Measurements from ENCODE around the gene SORT1.
"Not testable (repeated sequence)": the region's sequence is repeated elsewhere in the genome, so short reads cannot be mapped to it uniquely, and the experiment has no call there.

The SORT1 gene

GRCh38 chr1:109397581-109398342 lies at the start of gene SORT1:
Gene SORT1, minus strand, starts transcription at chr1:109397918. Its CDS starts 26 bp downstream, at chr1:109397892.
- DNase-seq, result peak; percentile 66 to 89 (median 74)

GRCh38 chr1:109445949-109446695 lies 48.4 kb upstream of the SORT1 start:
- DNase-seq, result not testable (repeated sequence)

DNA sequence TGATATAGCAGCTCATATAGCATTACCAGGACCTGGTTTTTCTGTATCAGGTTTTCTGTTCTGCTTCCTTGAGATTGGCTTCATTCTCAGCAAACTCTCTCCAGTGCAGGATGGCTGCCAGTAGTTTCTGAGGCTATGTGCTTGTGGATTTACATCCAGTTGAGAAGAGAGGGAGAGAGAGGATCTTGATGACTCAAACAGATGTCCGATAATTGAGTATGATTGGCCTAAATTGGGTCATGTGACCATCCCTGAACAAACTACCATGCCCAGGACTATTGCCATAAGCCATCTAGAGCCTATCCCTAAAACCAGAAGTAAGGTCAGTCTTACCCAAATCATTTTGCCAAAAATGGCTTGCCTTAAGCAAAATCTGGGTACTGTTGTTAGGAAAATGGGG lies 46.6 kb upstream of the SORT1 start:
- DNase-seq, result no peak

GRCh38 chr1:109443476-109443875 lies 45.8 kb upstream of the SORT1 start:
- peak in 2 of 3 donors; percentile 22 to 68 for DNase-seq

DNA sequence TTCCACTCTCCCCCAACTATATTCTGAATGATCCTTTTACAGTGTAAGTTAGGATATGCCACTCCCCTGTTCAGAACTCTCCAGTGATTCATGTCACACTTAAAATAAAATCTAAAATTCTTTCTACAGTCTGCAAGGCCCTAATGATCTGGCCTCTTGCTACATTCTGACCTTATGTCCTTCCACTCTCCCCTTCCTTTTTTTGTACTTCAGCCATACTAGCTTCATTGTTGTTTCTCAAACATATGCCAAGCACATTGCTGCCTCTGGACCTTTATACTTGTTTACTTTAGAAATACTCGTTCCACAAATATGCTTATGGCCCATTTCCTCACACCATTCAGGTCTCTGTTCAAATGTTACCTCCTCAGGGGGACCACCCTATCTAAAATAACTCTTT lies 43.4 kb upstream of the SORT1 start:
- DNase-seq, result peak in 1 of 3 donors; percentile 28

GRCh38 chr1:109438798-109439297 lies 41.1 kb upstream of the SORT1 start:
- peak; percentile 85 to 94 (median 93) for DNase-seq

DNA sequence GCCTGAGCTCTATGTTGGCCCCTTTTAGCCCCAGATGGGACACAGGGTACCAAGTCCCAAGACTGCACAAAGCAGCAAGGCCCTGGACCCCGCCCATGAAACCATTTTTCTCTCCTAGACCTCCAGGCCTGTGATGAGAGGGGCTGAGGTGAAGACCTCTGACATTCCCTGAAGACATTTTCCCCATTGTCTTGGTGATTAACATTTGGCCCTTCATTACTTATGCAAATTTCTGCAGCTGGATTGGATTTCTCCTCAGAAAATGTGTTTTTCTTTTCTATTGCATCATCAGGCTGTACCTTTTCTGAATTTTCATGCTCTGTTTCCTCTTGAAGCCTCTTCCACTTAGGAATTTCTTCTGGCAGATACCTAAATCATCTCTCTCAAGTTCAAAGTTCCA lies 36.8 kb upstream of the SORT1 start:
- DNase-seq, result no peak

- peak; percentile 54 to 65 (median 59) for DNase-seq
These were observed 35.6 kb upstream of the SORT1 start for GRCh38 chr1:109433322-109433721.

GRCh38 chr1:109432336-109432735 lies 34.6 kb upstream of the SORT1 start:
- peak in 1 of 3 donors; percentile 46 for DNase-seq

DNA sequence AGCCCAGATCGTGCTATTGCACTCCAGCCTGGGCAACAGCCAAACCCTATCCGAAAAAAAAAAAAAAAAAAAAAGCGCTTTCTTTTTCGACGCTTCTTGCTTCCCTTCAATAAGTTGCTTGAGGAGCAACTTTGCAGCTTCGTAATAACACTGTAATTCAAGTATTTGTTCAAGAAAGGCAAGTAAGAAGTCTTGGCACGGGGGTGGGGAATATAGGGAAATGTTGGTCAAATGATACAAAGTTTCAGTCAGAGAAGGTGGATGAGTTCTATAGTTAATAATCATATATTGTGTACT lies 29.4 kb upstream of the SORT1 start:
- peak in 2 of 3 donors; percentile 22 to 47 for DNase-seq

- peak; percentile 98 to 99 (median 99) for DNase-seq
These were observed 28.8 kb upstream of the SORT1 start, which contains the start of gene PSMA5 for GRCh38 chr1:109426281-109427170. Gene PSMA5, minus strand, starts transcription at chr1:109426448. Its CDS starts 118 bp downstream, at chr1:109426330.

DNA sequence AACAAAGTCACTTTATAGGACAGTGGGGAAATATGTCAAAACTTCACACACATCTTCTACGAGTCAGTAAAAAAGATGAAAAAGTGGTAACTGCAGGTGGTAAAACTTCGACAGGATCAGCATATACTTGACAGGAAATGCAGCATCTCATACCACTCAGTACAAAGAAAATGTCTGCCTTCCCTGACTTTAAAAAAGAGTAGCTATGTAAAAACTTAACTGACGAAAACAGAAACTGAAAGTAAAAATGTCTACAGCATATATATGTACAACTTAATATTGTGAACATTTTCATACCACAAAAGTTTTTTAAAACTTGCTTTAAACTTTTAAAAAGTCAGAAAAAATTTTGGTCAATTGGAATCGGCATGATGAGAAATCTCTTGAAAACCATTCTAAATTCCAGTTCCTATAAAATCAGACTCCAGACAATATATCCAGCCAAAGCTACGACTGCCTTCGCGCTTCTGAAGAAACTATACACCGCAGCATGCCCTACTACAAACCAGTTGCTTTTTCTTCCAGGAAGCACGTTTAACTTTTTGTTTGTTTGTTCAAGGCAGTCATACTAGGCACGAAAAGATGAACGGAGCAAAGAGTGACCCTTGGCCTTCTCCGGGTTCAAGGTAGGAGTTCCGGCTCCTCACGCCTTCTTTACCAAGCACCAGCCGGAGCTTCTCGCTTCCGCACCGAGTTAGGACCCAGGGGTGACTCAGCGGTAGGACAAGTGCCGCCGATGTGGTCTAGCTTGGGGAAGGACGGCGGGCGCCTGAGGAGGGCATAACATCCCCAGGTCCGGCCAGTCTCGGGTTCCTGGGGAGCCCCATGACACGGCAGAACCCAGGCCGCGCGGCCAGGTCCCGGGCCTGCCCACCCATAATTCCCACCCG lies 27.9 kb upstream of the SORT1 start:
- peak; percentile 86 to 90 (median 89) for DNase-seq

DNA sequence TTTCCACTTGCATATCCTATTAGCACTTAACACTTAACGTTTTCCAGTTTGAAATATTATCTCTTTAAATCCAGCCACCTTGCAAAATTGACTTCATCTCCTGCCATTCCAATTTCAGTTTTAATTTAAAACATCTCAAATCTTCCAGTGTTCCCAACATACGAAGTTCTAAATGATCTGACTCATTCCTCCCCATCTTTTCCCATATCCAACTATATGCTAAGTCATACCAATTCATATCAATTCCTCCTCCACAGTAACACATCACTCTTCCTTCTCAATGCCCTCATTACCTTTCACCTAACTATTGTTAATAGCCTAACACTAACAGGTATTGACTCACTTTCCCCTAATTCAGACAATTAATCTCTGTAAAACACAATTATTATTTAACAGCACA lies 25.8 kb upstream of the SORT1 start:
- no peak for DNase-seq

GRCh38 chr1:109412551-109412950 lies 14.8 kb upstream of the SORT1 start:
- DNase-seq, result no peak

DNA sequence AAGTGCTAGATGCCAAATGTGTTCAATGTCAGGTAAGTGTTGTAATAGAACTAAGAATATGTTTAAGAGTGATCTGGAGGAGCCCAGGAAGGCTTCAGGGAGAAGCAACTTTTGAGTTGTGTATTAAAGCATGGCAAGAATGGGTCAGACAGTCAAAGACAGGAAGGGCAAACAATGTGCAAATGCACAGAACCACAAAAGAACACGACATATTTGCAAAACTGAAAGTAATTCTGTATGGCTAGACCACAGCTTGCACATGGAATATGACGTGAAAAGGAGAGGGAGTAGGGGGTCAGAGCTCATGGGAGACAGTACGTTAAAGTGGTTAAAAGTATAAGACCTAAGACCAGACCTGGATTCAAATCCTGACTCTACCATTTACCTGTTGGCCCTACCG lies 7.1 kb upstream of the SORT1 start:
- no peak for DNase-seq

DNA sequence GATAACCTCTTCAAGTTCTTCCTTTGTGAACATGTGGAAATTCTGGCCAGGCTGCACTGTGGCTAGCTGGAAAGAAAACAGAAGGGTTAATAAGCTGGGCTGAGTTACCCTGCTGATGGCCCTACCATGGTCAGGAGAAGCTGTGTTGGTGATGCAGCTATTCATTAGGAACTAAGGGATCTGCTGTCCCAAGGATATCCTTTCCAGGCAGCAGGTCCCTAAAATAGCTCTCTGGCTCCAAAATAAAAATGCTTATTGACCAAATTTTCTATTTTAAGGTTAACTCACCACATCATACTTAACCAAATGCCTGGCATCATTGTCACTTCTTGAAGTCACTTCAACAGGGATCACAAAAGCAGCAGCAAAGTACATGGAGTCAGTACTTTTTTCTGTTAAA lies 4.3 kb upstream of the SORT1 start:
- no peak for DNase-seq

DNA sequence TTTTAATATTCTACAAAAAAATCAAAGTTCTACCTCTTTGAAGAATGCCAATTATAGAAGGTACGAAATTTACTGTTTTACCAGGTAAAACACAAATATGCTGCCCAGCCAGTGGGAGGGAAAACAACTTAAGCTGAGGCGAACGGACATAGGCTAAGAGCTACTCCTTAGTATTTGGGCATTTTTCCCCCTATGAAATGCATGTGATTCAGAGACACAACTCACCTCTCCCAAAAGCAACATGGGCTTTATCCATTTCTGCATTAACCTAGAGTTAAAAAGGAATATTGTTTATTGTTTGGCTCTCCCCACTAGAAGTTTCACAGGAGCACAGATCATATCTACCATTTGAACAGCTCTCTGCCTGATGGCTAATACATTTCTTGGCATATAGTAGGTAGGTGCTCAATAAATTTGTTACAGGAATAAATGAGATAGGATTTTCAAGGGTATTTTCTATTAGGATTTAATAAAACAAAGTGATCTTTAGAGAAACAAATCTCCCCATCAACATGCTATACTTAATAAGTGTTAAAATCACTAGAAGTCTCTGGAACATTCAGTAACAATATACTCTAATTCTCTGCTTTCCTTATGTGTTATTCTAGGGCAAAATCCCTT lies 2.4 kb upstream of the SORT1 start:
- DNase-seq, result no peak

- DNase-seq, result peak; percentile 74 to 88 (median 85)
These were observed 1.7 kb upstream of the SORT1 start for GRCh38 chr1:109399326-109399957.

DNA sequence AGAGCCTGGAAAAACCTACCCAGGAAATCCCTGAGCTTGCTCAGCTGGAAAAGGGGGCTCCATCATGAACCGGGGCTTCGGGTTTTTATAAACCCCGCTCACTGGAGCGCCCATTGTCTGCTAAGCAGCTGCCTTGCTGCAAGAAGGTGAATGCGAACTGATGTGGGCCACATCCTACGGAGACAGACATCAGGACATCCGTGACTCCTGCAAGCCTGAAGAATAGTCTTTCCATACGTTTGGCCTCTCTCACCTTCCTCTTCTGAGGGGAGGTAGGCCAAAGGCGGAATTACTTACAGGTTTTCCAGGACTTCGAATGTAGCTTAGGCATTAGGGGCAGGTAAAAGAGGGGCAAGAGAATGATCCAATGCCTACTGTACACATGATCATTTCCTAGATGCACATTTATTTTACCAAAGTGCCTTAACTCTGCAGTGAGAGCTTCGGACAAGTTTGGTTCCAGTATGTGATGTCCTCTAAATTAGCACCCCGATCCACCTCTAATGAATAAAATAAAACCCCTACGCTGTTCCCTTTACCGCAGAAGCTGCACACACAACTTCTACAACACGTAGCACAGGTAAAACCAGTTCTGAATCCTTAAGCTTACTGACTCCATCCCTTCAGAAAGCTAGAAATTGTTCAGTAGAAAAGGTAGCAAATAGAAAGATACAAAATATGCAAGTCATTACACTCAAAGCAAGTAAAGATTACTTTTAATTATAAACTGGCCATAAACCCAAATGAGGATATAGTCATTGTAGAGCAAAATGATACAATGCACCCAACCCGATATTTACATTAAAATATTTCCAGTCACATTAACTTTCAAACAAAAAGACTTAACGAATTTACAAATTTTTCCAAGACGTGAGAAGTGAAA lies 866 bp upstream of the SORT1 start:
- no peak for DNase-seq

Data from suppressor macrophage treated with lipopolysaccharide for 1 hour (primary cell).